HL-60/S4 treated with retinoic acid at 250 ng/mL for 4 days and 3 days (cell line): ENCODE results near the gene PDCD1LG2.

Experiments used
- in situ Hi-C: fragments of 300-500 bp; cut with MboI; formaldehyde crosslinking; loops from 2 replicates; pipeline ENCODE4 v1.7.0; 2022; ENCODE audit warnings: low sequenced_read_pairs

The PDCD1LG2 gene

GRCh38 chr9:5596173-5596572 is 85.8 kb downstream of the PDCD1LG2 start:
- in situ Hi-C loops, result loop anchor here (10.0 to 25.0 kb wide), 3 partner anchors 151 to 841 kb away; partner anchors contain the start of gene INSL6

GRCh38 chr9:5608298-5609225 is 98.2 kb downstream of the PDCD1LG2 start:
- in situ Hi-C loops, result loop anchor here (25.0 kb wide), 1 partner anchor 621 kb away; the partner anchor contains the start of gene JAK2

GRCh38 chr9:5609226-5609596 is 98.9 kb downstream of the PDCD1LG2 start:
- in situ Hi-C loops, result loop anchor here (25.0 kb wide), 1 partner anchor 622 kb away; the partner anchor contains the start of gene JAK2

GRCh38 chr9:5610491-5610890 is 100.2 kb downstream of the PDCD1LG2 start:
- in situ Hi-C loops, result loop anchor here (25.0 kb wide), 1 partner anchor 623 kb away; the partner anchor contains the start of gene JAK2

- in situ Hi-C loops, result loop anchor here (25.0 kb wide), 1 partner anchor 624 kb away; the partner anchor contains the start of gene JAK2
These were observed 101.2 kb downstream of the PDCD1LG2 start for GRCh38 chr9:5611321-5612184.

GRCh38 chr9:5612185-5612530 is 101.8 kb downstream of the PDCD1LG2 start:
- in situ Hi-C loops, result loop anchor here (25.0 kb wide), 1 partner anchor 625 kb away; the partner anchor contains the start of gene JAK2

GRCh38 chr9:5614192-5614591 is 103.9 kb downstream of the PDCD1LG2 start:
- in situ Hi-C loops, result loop anchor here (25.0 kb wide), 1 partner anchor 627 kb away; the partner anchor contains the start of gene JAK2

GRCh38 chr9:5614985-5615384 is 104.7 kb downstream of the PDCD1LG2 start:
- in situ Hi-C loops, result loop anchor here (25.0 kb wide), 1 partner anchor 628 kb away; the partner anchor contains the start of gene JAK2

GRCh38 chr9:5617749-5618148 is 107.4 kb downstream of the PDCD1LG2 start:
- in situ Hi-C loops, result loop anchor here (25.0 kb wide), 1 partner anchor 630 kb away; the partner anchor contains the start of gene JAK2

- in situ Hi-C loops, result loop anchor here (25.0 kb wide), 1 partner anchor 633 kb away; the partner anchor contains the start of gene JAK2
These were observed 110.2 kb downstream of the PDCD1LG2 start for GRCh38 chr9:5620494-5620893.
